ENCODE measurements around the gene DHRS3.
"Not testable (repeated sequence)": the region's sequence is repeated elsewhere in the genome, so short reads cannot be mapped to it uniquely, and the experiment has no call there.

The DHRS3 gene

DNA sequence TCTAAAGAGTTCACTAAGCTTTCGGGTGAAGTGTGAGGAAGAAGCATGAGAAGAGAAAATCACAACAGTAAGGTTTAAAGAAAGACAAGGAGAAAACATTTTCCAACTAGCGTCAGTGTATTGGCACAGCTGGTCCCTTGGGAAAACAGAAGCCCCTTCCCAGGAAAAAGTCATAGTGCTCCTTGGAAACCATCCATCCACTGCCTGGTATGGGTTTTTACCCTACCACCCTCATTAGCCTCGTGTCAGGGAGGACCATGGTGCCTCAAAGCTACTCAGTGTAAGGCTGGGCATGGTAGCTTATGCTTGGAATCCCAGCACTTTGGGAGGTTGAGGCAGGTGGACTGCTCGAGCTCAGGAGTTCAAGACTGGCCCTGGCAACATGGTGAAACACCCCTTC lies 38.6 kb upstream of the DHRS3 start:
- no peaks in the 10 kb centered on the region for H3K4me1 ChIP-seq (ENCODE audit: control insufficient read depth, insufficient read depth, low read length)
- H3K9me3 ChIP-seq (ENCODE audit: control insufficient read depth, low read length) = no peaks in the 10 kb centered on the region
- no peaks in the 10 kb centered on the region for H3K36me3 ChIP-seq (ENCODE audit: control insufficient read depth, insufficient read depth, low read length)
- no peak overlapping the region for H3K4me3 ChIP-seq (ENCODE audit: insufficient read depth, low read depth, low read length)
- WGBS, 2 experiments = 85 to 90% methylated on average over 4 of the region's 4 CpGs
- H3K27ac ChIP-seq (ENCODE audit: insufficient read depth, low read depth, low read length, poor library complexity, severe bottlenecking) = no peak overlapping the region
- no peaks in the 10 kb centered on the region for H3K27me3 ChIP-seq (ENCODE audit: control insufficient read depth, insufficient read depth, low read length, poor library complexity, severe bottlenecking)

DNA sequence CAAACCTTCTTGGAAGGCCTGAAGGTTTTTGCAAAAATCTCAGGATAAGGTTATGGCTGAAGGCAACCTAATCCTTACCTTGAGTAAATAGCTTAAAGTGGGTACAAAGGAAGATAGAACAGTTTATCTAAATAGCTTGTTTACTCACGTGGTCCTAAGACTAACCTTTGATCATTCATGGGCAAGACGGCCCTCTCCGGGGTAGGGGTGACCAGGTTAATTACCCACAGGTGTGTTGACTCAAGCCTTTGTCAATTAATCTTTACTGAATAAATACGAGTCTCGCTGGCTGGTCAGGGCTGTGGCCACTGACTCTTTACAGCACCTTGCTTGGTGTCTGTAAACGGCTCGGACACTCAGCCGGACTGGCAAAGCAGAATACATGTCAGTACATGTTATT lies 36.6 kb upstream of the DHRS3 start:
- H3K27me3 ChIP-seq (ENCODE audit: control insufficient read depth, insufficient read depth, low read length, poor library complexity, severe bottlenecking) = no peaks in the 10 kb centered on the region
- no peaks in the 10 kb centered on the region for H3K9me3 ChIP-seq (ENCODE audit: control insufficient read depth, low read length)
- no peaks in the 10 kb centered on the region for H3K36me3 ChIP-seq (ENCODE audit: control insufficient read depth, insufficient read depth, low read length)
- H3K4me3 ChIP-seq (ENCODE audit: insufficient read depth, low read depth, low read length) = no peak overlapping the region
- H3K4me1 ChIP-seq (ENCODE audit: control insufficient read depth, insufficient read depth, low read length) = no peaks in the 10 kb centered on the region
- WGBS, 2 experiments = 91 to 92% methylated on average over 8 of the region's 8 CpGs
- H3K27ac ChIP-seq (ENCODE audit: insufficient read depth, low read depth, low read length, poor library complexity, severe bottlenecking) = no peak overlapping the region

DNA sequence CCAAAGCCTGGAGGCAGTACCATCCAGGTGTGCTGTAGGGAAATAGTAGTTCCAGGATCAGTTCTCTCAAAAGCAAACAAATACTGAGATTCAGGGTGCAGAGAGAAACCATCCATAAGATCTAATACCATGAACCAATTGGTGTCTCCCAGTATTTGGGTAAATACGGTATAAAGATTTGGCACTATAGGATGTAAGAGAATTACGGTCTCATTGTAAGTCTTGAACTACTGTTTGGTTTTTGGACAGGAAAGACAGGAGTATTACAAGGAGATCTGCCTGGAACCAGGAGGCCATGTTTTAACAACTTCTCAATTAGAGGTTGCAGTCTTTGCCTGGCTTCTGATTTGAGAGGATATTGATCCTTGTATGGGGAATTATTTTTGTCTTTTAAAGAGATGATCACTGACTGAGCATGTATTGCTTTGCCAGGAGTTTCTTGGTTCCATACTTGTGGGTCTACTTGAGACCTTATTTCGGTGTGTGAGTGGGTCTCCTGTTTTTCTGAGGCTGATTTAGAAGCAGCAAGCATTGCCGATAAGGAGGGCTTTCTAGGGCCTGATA lies 36.1 kb upstream of the DHRS3 start:
- H3K9me3 ChIP-seq (ENCODE audit: control insufficient read depth, low read length) = no peaks in the 10 kb centered on the region
- 87 to 93% methylated on average over 4 of the region's 4 CpGs for WGBS, 2 experiments

DNA sequence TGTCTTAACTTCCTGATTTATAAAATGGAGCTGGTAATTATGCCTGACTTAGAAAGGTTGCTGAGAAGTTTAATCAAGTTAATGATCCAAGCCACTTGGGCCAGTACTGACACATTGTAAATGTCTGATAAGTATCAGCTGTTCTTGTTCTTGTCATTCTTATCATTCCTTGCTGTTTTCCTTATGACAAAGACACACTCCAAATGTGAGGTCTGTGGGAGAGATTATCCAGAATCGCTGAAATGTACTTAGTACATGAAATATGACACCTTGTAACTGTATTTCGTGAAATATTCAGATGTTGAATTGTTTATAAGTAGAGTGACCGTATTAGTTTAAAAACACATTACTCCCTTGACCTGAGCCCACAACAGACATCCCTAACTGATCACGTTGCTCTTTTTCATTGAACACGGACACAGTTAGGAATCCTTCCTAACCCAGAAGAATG lies 32.0 kb upstream of the DHRS3 start:
- Histone ChIP-seq H3K4me3 (ENCODE audit: insufficient read depth, low read depth, low read length) (no peak overlapping the region), H3K27ac (ENCODE audit: insufficient read depth, low read depth, low read length, poor library complexity, severe bottlenecking) (no peak overlapping the region), H3K4me1 (ENCODE audit: control insufficient read depth, insufficient read depth, low read length) (no peaks in the 10 kb centered on the region), H3K36me3 (ENCODE audit: control insufficient read depth, insufficient read depth, low read length) (no peaks in the 10 kb centered on the region), H3K9me3 (ENCODE audit: control insufficient read depth, low read length) (no peaks in the 10 kb centered on the region), H3K27me3 (ENCODE audit: control insufficient read depth, insufficient read depth, low read length, poor library complexity, severe bottlenecking) (no peaks in the 10 kb centered on the region)
- 97 to 99% methylated on average over 5 of the region's 5 CpGs for WGBS, 2 experiments

More for the DNA sequence above, 36.1 kb upstream of the DHRS3 start:
- Histone ChIP-seq H3K4me1 (ENCODE audit: control insufficient read depth, insufficient read depth, low read length) (no peaks in the 10 kb centered on the region), H3K27ac (ENCODE audit: insufficient read depth, low read depth, low read length, poor library complexity, severe bottlenecking) (no peak overlapping the region), H3K4me3 (ENCODE audit: insufficient read depth, low read depth, low read length) (no peak overlapping the region), H3K27me3 (ENCODE audit: control insufficient read depth, insufficient read depth, low read length, poor library complexity, severe bottlenecking) (no peaks in the 10 kb centered on the region), H3K36me3 (ENCODE audit: control insufficient read depth, insufficient read depth, low read length) (no peaks in the 10 kb centered on the region)

DNA sequence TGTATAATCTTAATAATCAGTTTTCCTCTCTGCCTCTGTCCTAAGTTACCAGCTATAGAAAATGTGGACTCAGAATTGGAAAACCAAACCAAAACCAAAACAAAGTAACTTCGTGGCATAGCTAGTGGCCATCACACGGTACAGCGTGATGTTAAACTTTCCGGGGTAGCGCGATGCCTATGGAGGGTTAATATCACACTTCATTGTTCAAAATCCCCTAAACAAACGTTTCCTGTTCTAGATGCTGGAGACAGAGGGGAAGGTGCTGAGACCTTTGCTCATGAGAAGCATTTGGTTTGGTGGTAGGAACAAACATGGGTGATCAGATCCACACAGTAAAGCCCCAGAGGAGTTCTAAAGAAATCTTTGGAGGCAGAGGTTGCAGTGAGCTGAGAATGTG lies 30.7 kb upstream of the DHRS3 start:
- Histone ChIP-seq H3K4me1 (ENCODE audit: control insufficient read depth, insufficient read depth, low read length) (no peaks in the 10 kb centered on the region), H3K27ac (ENCODE audit: insufficient read depth, low read depth, low read length, poor library complexity, severe bottlenecking) (no peak overlapping the region), H3K4me3 (ENCODE audit: insufficient read depth, low read depth, low read length) (no peak overlapping the region), H3K9me3 (ENCODE audit: control insufficient read depth, low read length) (no peaks in the 10 kb centered on the region), H3K27me3 (ENCODE audit: control insufficient read depth, insufficient read depth, low read length, poor library complexity, severe bottlenecking) (no peaks in the 10 kb centered on the region), H3K36me3 (ENCODE audit: control insufficient read depth, insufficient read depth, low read length) (no peaks in the 10 kb centered on the region)
- WGBS, 2 experiments = 94% methylated on average over 7 of the region's 7 CpGs

DNA sequence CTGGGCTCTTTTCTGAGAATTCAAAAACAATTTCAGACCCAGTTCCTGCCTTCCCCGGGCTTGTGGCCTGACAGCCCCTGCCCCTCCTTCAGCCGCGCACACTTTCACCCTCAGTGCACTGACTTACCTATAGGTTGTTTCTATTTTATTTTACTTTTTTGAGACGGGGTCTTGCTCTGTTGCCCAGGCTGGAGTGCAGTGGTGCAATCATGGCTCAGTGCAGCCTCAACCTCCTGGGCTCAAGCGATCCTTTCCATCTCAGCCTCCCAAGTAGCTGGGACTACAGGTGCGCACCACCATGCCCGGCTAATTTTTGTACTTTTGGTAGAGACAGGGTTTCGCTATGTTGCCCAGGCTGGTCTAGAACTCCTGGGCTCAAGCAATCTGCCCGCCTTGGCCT lies 27.4 kb upstream of the DHRS3 start:
- not testable (repeated sequence) for H3K4me3 ChIP-seq (ENCODE audit: insufficient read depth, low read depth, low read length); H3K27ac ChIP-seq (ENCODE audit: insufficient read depth, low read depth, low read length, poor library complexity, severe bottlenecking); H3K4me1 ChIP-seq (ENCODE audit: control insufficient read depth, insufficient read depth, low read length); H3K27me3 ChIP-seq (ENCODE audit: control insufficient read depth, insufficient read depth, low read length, poor library complexity, severe bottlenecking); H3K9me3 ChIP-seq (ENCODE audit: control insufficient read depth, low read length); H3K36me3 ChIP-seq (ENCODE audit: control insufficient read depth, insufficient read depth, low read length)
- 89 to 96% methylated on average over 7 to 9 of the region's 9 CpGs for WGBS, 2 experiments

DNA sequence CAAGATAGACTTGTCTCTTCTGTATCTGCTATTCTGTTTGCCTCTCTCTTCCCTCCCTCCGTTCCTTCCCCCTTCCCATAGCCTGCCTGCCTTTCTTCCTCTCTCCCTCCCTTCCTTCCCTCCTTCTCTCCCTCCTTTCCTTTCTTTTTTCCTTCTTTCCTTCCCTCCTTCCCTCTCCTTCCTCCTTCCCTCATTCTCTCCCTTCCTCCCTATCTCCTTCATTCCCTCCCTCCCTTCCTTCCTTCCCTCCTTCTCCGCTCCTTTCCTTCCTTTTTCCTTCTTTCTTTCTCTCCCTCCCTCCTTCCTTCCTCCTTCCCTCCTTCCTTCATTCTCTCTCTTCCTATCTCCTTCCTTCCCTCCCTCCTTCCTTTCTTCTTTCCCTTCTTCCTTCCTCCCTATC lies 26.8 kb upstream of the DHRS3 start:
- Histone ChIP-seq H3K27me3 (ENCODE audit: control insufficient read depth, insufficient read depth, low read length, poor library complexity, severe bottlenecking) (no peaks in the 10 kb centered on the region), H3K36me3 (ENCODE audit: control insufficient read depth, insufficient read depth, low read length) (no peaks in the 10 kb centered on the region), H3K4me1 (ENCODE audit: control insufficient read depth, insufficient read depth, low read length) (no peaks in the 10 kb centered on the region), H3K27ac (ENCODE audit: insufficient read depth, low read depth, low read length, poor library complexity, severe bottlenecking) (no peak overlapping the region), H3K9me3 (ENCODE audit: control insufficient read depth, low read length) (no peaks in the 10 kb centered on the region), H3K4me3 (ENCODE audit: insufficient read depth, low read depth, low read length) (no peak overlapping the region)
- 90 to 93% methylated on average over 2 of the region's 2 CpGs for WGBS, 2 experiments

DNA sequence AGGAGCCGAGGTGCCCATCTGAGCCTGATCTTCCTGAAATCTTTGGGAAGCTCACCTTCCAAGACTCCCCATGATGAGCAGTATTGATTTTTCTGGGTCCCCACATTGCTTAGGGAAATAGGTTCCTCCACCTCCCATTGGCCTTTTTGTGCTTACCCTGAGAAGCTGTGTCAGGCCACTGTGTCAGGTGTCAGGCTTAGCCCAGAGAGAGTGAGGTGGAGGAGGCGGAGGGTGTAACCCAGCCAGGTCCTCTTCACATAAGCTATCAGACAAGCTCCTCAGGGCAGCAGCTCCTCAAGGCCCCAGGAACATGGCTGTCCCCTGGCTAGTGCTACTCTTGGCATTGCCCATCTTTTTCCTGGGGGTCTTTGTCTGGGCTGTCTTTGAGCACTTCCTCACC lies 26.2 kb upstream of the DHRS3 start:
- 95% methylated on average over 2 of the region's 2 CpGs for WGBS, 2 experiments
- Histone ChIP-seq H3K27ac (ENCODE audit: insufficient read depth, low read depth, low read length, poor library complexity, severe bottlenecking) (no peak overlapping the region), H3K36me3 (ENCODE audit: control insufficient read depth, insufficient read depth, low read length) (no peaks in the 10 kb centered on the region), H3K4me3 (ENCODE audit: insufficient read depth, low read depth, low read length) (no peak overlapping the region), H3K27me3 (ENCODE audit: control insufficient read depth, insufficient read depth, low read length, poor library complexity, severe bottlenecking) (no peaks in the 10 kb centered on the region), H3K4me1 (ENCODE audit: control insufficient read depth, insufficient read depth, low read length) (no peaks in the 10 kb centered on the region), H3K9me3 (ENCODE audit: control insufficient read depth, low read length) (peaks cover under 1% of the 10 kb centered on the region)

DNA sequence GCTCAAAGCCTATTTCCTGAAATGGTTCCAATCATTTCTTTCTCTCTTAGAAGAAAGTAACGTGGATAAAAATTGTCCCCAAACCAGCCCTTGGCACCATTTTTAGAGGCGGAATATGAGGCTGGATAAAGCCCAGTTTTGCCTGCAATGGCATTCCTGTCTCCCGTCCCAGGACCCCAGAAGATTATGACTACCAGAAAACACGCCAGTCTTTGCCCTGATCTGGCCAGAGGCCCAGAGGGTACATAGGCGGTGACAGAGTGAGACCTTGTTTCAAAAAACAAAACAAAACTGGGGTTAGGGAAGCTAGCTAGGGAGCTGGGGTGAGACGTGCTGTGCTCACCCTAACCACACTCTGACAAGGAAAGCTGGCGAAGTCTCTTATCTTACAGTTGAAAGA lies 25.8 kb upstream of the DHRS3 start, which contains the start of gene AADACL4:
Gene AADACL4, plus strand, starts transcription at position 301 of the 400 bp plus-strand sequence. CDS start 462 bp downstream, outside the sequence.
- H3K36me3 ChIP-seq (ENCODE audit: control insufficient read depth, insufficient read depth, low read length) = no peaks in the 10 kb centered on the region
- 93 to 96% methylated on average over 7 of the region's 7 CpGs for whole genome bisulfite sequencing, 2 experiments
- H3K27me3 ChIP-seq (ENCODE audit: control insufficient read depth, insufficient read depth, low read length, poor library complexity, severe bottlenecking) = no peaks in the 10 kb centered on the region
- H3K4me3 ChIP-seq (ENCODE audit: insufficient read depth, low read depth, low read length) = no peak within 1 kb of the TSS
- H3K27ac ChIP-seq (ENCODE audit: insufficient read depth, low read depth, low read length, poor library complexity, severe bottlenecking) = no peak within 1 kb of the TSS
- H3K4me1 ChIP-seq (ENCODE audit: control insufficient read depth, insufficient read depth, low read length) = no peaks in the 10 kb centered on the region
- H3K9me3 ChIP-seq (ENCODE audit: control insufficient read depth, low read length) = peaks cover 5% of the 10 kb centered on the region

DNA sequence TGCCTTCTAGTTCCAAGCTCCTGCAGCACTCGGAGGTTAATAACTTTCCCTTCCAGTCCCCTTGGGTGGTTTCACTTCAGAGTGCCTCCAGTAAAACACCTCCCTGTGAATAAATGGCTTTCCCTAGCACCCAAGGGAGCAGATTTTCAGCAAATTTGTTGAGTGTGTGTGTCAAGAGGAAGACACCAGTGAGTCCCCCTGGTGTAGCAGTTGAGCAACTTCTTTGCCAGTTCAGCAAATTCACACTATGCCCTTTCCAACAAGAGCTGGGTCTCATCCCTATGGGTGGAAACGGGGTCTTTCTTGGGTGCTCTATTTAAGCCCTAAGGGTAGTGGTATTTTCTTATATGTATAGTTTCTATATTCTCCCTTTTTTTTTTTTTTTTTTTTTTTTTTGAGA lies 25.1 kb upstream of the DHRS3 start:
- Histone ChIP-seq H3K4me1 (ENCODE audit: control insufficient read depth, insufficient read depth, low read length) (no peaks in the 10 kb centered on the region), H3K36me3 (ENCODE audit: control insufficient read depth, insufficient read depth, low read length) (no peaks in the 10 kb centered on the region), H3K9me3 (ENCODE audit: control insufficient read depth, low read length) (peaks cover 5% of the 10 kb centered on the region), H3K27ac (ENCODE audit: insufficient read depth, low read depth, low read length, poor library complexity, severe bottlenecking) (no peak overlapping the region), H3K4me3 (ENCODE audit: insufficient read depth, low read depth, low read length) (no peak overlapping the region), H3K27me3 (ENCODE audit: control insufficient read depth, insufficient read depth, low read length, poor library complexity, severe bottlenecking) (no peaks in the 10 kb centered on the region)
- WGBS, 2 experiments = 78 to 88% methylated on average over 1 of the region's 2 CpGs

DNA sequence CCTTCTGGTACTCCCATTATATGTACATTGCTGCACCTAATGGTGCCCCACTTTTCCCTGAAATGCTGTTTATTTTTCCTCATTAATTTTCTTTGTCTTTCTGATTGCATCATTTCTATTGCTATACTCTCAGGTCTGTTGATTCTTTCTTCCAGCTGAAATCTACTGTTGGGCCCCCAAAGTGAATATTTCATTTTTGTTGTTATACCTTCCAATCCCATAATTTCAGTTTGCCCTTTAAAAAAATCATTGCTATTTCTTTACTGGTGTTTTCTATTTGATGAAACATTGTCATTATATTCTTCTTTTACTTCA lies 22.9 kb upstream of the DHRS3 start:
- Histone ChIP-seq H3K27ac (ENCODE audit: insufficient read depth, low read depth, low read length, poor library complexity, severe bottlenecking) (no peak overlapping the region), H3K9me3 (ENCODE audit: control insufficient read depth, low read length) (peaks cover 5% of the 10 kb centered on the region), H3K36me3 (ENCODE audit: control insufficient read depth, insufficient read depth, low read length) (no peaks in the 10 kb centered on the region), H3K27me3 (ENCODE audit: control insufficient read depth, insufficient read depth, low read length, poor library complexity, severe bottlenecking) (no peaks in the 10 kb centered on the region), H3K4me3 (ENCODE audit: insufficient read depth, low read depth, low read length) (no peak overlapping the region), H3K4me1 (ENCODE audit: control insufficient read depth, insufficient read depth, low read length) (no peaks in the 10 kb centered on the region)
